Activated T-helper 1 cell treated with anti-CD3 and anti-CD28 coated beads, Interleukin-2, amount 50 U/mL, for 16 hours (primary cell): ENCODE results near the gene FAM24B.
A peak's percentile ranks its signal among the peaks of the same experiment; 100 is the strongest.
"Not testable (repeated sequence)": the region's sequence is repeated elsewhere in the genome, so short reads cannot be mapped to it uniquely, and the experiment has no call there.

Source experiments
- DNase-seq, 2 donors: peaks; one replicate each; pipeline ENCODE4 v3.0.0-alpha.2; 2020; ENCODE audit warnings: low read depth in 1 of 2, low spot score in 1 of 2

The FAM24B gene

GRCh38 chr10:122879339-122880273, at the start of gene FAM24B:
Gene FAM24B (minus strand): TSS chr10:122879581. CDS start chr10:122850515, 29,066 bp downstream.
- DNase-seq: peak; percentile 79 to 91

- DNase-seq: no peak
These were observed 36.3 kb upstream of the FAM24B start for GRCh38 chr10:122915700-122916099.

- peak; percentile 15 to 34 for DNase-seq
These were observed 32.6 kb upstream of the FAM24B start for GRCh38 chr10:122911889-122912484.

- no peak for DNase-seq
These were observed 30.9 kb upstream of the FAM24B start, which contains the start of gene FAM24A for GRCh38 chr10:122910310-122910709. Gene FAM24A (plus strand): TSS chr10:122910610. CDS start chr10:122911635, 1,025 bp downstream.

- DNase-seq: not testable (repeated sequence)
These were observed 24.5 kb upstream of the FAM24B start for GRCh38 chr10:122903861-122904260.

GRCh38 chr10:122894261-122894944, 15.0 kb upstream of the FAM24B start:
- no peak for DNase-seq

- no peak for DNase-seq
These were observed 4.8 kb upstream of the FAM24B start for GRCh38 chr10:122884166-122884565.

- DNase-seq: no peak
These were observed 3.4 kb upstream of the FAM24B start for GRCh38 chr10:122882766-122883165.

GRCh38 chr10:122878799-122879338, 512 bp downstream of the FAM24B start:
- DNase-seq: no peak

- no peak for DNase-seq
These were observed 2.1 kb downstream of the FAM24B start for GRCh38 chr10:122877264-122877663.

GRCh38 chr10:122876467-122876855, 2.9 kb downstream of the FAM24B start:
- DNase-seq: no peak

GRCh38 chr10:122875843-122876466, 3.4 kb downstream of the FAM24B start:
- DNase-seq: no peak

- not testable (repeated sequence) for DNase-seq
These were observed 7.4 kb downstream of the FAM24B start for GRCh38 chr10:122871947-122872346.

- DNase-seq: not testable (repeated sequence)
These were observed 10.6 kb downstream of the FAM24B start for GRCh38 chr10:122868768-122869167.

GRCh38 chr10:122866757-122867482, 12.5 kb downstream of the FAM24B start:
- DNase-seq: not testable (repeated sequence)

GRCh38 chr10:122864901-122865300, 14.5 kb downstream of the FAM24B start:
- DNase-seq: no peak

GRCh38 chr10:122864194-122864592, 15.2 kb downstream of the FAM24B start:
- DNase-seq: no peak

- no peak for DNase-seq
These were observed 15.9 kb downstream of the FAM24B start for GRCh38 chr10:122863216-122864193.

GRCh38 chr10:122861711-122862161, 17.6 kb downstream of the FAM24B start:
- DNase-seq: no peak
